ENCODE data around the gene CDH13. TPM values are rescaled to one million over a fixed set of nuclear protein-coding genes. Genes with fewer than 3 reads are reported as not detected.

Gene CDH13
- total and polyA plus RNA-seq, 9 of the 15 experiments (the other 6 are each of a cell fraction or from before 2014, with no cell fraction given) = 0.03 TPM; not detected in 8

- Histone ChIP-seq H3K27ac (ENCODE audit: extremely low read depth, low read depth, low read length) (no peak overlapping the region), H3K9me1 (ENCODE audit: control insufficient read depth, insufficient read depth, low read length) (no peaks in the 10 kb centered on the region), H3K9ac (ENCODE audit: insufficient read depth in 1 of 2, low read depth in 2 of 2, low read length in 2 of 2) (no peak overlapping the region), H2AFZ (ENCODE audit: low read depth, low read length) (no peak overlapping the region), H4K20me1 (replicated peaks; ENCODE audit: control insufficient read depth, insufficient read depth, low read length) (no peaks in the 10 kb centered on the region), H3K9me3 (replicated peaks; ENCODE audit: control insufficient read depth, insufficient read depth, low read depth, low read length) (no peaks in the 10 kb centered on the region), H3K27me3 (ENCODE audit: control insufficient read depth in 2 of 2, insufficient read depth in 2 of 2, low read length in 2 of 2) (peaks cover 0 to 4% of the 10 kb centered on the region in 2 experiments; a peak in 1 of 5 replicates), H3K79me2 (ENCODE audit: control insufficient read depth, insufficient read depth, low read length) (no peaks in the 10 kb centered on the region), H3K4me1 (replicated peaks in 1 of 2; ENCODE audit: control insufficient read depth in 2 of 2, insufficient read depth in 2 of 2, low read length in 2 of 2) (no peaks in the 10 kb centered on the region), H3K4me2 (ENCODE audit: insufficient read depth, low read length) (no peak overlapping the region), H3K36me3 (ENCODE audit: control insufficient read depth, insufficient read depth, low read length) (no peaks in the 10 kb centered on the region), H3K4me3 (no peak overlapping the region)
- no peak for FAIRE-seq
- DNase-seq (ENCODE audit: extremely low read depth in 1 of 4, low spot score in 3 of 4) = no peak
- no peak for TF ChIP-seq ZNF561 (CRISPR knock-in tag; conservative IDR thresholded peaks at IDR 0.05)
- no TSS peak for BruUV-seq (replicated peaks)
- POLR2A ChIA-PET = no interaction called here
- ATAC-seq = no peak
- CTCF ChIA-PET (ENCODE audit: low intra/inter-chr PET ratio) = no interaction called here
- WGBS (ENCODE audit: insufficient coverage, low coverage, missing lambda C conversion rate) = 0% methylated on average over 2 of the region's 2 CpGs
- in situ Hi-C loops (cut with MboI) = no loop called here
- intact Hi-C loops (cut with micrococcal nuclease) = no loop called here
Observed at GRCh38 chr16:82634955-82635610, 8.3 kb downstream of the CDH13 start.

GRCh38 chr16:82636485-82636884, 9.7 kb downstream of the CDH13 start:
- intact Hi-C loops (cut with micrococcal nuclease) (no loop called here), in situ Hi-C loops (cut with MboI) (no loop called here)
- Histone ChIP-seq H3K79me2 (ENCODE audit: control insufficient read depth, insufficient read depth, low read length) (no peaks in the 10 kb centered on the region), H3K36me3 (ENCODE audit: control insufficient read depth, insufficient read depth, low read length) (no peaks in the 10 kb centered on the region), H3K27ac (ENCODE audit: extremely low read depth, low read depth, low read length) (no peak overlapping the region), H3K9me1 (ENCODE audit: control insufficient read depth, insufficient read depth, low read length) (no peaks in the 10 kb centered on the region), H3K4me2 (ENCODE audit: insufficient read depth, low read length) (no peak overlapping the region), H3K9me3 (replicated peaks; ENCODE audit: control insufficient read depth, insufficient read depth, low read depth, low read length) (no peaks in the 10 kb centered on the region), H3K4me3 (no peak overlapping the region), H2AFZ (ENCODE audit: low read depth, low read length) (no peak overlapping the region), H4K20me1 (replicated peaks; ENCODE audit: control insufficient read depth, insufficient read depth, low read length) (no peaks in the 10 kb centered on the region), H3K27me3 (ENCODE audit: control insufficient read depth in 2 of 2, insufficient read depth in 2 of 2, low read length in 2 of 2) (peaks cover 0 to 4% of the 10 kb centered on the region in 2 experiments; a peak in 1 of 5 replicates), H3K9ac (ENCODE audit: insufficient read depth in 1 of 2, low read depth in 2 of 2, low read length in 2 of 2) (no peak overlapping the region), H3K4me1 (replicated peaks in 1 of 2; ENCODE audit: control insufficient read depth in 2 of 2, insufficient read depth in 2 of 2, low read length in 2 of 2) (no peaks in the 10 kb centered on the region)
- CTCF ChIA-PET (ENCODE audit: low intra/inter-chr PET ratio) = no interaction called here
- TF ChIP-seq BRD9 (IDR thresholded peaks at IDR 0.05; ENCODE audit: low read depth, partially characterized antibody) (no peak), NR3C1 (CRISPR knock-in tag; IDR thresholded peaks at IDR 0.05) (no peak), ZNF197 (CRISPR knock-in tag; IDR thresholded peaks at IDR 0.05; ENCODE audit: low read depth) (no peak), RUNX1 (IDR thresholded peaks at IDR 0.05; ENCODE audit: low read depth) (no peak), TFAM (CRISPR knock-in tag; conservative IDR thresholded peaks at IDR 0.05) (no peak), BRD4 (IDR thresholded peaks at IDR 0.05) (no peak), NFE2L1 (tag; IDR thresholded peaks at IDR 0.05; ENCODE audit: borderline replicate concordance, low read depth) (no peak), RAD21 (CRISPR knock-in tag; conservative IDR thresholded peaks at IDR 0.05 in 1 of 2, IDR thresholded peaks at IDR 0.05 in 1 of 2) (no peak), TSC22D4 (tag; IDR thresholded peaks at IDR 0.05) (no peak)
- POLR2A ChIA-PET = no interaction called here
- no peak for FAIRE-seq
- no peak for DNase-seq (ENCODE audit: extremely low read depth in 1 of 4, low spot score in 3 of 4)
- BruUV-seq (replicated peaks) = no TSS peak
- WGBS (ENCODE audit: insufficient coverage, low coverage, missing lambda C conversion rate) = 0% methylated on average over 3 of the region's 3 CpGs
- ATAC-seq = no peak

Data from K562 (cell line).